Hepatocyte (in vitro differentiated cells): ENCODE data around the gene BRPF3. TPM values are rescaled to one million over a fixed set of nuclear protein-coding genes. Genes with fewer than 3 reads are reported as not detected.

ENCODE experiments used
- DNase-seq: peaks from one replicate; pipeline ENCODE4 v3.0.0-alpha.2; 2016; ENCODE audit warnings: low spot score
- H2AFZ ChIP-seq: fragments of 200-600 bp; sonication (generic); 2 replicates; pipeline ENCODE4 v1.6.0; 2016; ENCODE audit warnings: antibody characterized with exemption, mild to moderate bottlenecking
- H3K27ac ChIP-seq: fragments of 200-600 bp; sonication (generic); 2 replicates; pipeline ENCODE4 v1.5.1; 2016; ENCODE audit warnings: mild to moderate bottlenecking
- H3K27me3 ChIP-seq: fragments of 200-600 bp; sonication (generic); 2 replicates; pipeline ENCODE4 v1.6.1; 2016
- H3K36me3 ChIP-seq: fragments of 200-600 bp; sonication (generic); replicated peaks from 2 replicates; pipeline ENCODE4 v1.5.1; 2016; ENCODE audit warnings: low read depth; ENCODE audit not compliant: insufficient read depth
- H3K4me1 ChIP-seq: fragments of 200-600 bp; sonication (generic); 2 replicates; pipeline ENCODE4 v1.5.1; 2016; ENCODE audit warnings: mild to moderate bottlenecking, moderate library complexity; ENCODE audit not compliant: insufficient read depth
- H3K4me2 ChIP-seq: fragments of 200-600 bp; sonication (generic); 2 replicates; pipeline ENCODE4 v1.6.0; 2016
- H3K4me3 ChIP-seq: fragments of 200-600 bp; sonication (generic); 2 replicates; pipeline ENCODE4 v1.5.1; 2016; ENCODE audit warnings: mild to moderate bottlenecking
- H3K79me2 ChIP-seq: fragments of 200-600 bp; sonication (generic); 2 replicates; pipeline ENCODE4 v1.6.0; 2017; ENCODE audit warnings: mild to moderate bottlenecking
- H3K9me2 ChIP-seq: fragments of 200-600 bp; sonication (generic); replicated peaks from 2 replicates; pipeline ENCODE4 v1.6.0; 2017; ENCODE audit warnings: mild to moderate bottlenecking; ENCODE audit not compliant: insufficient read depth
- H3K9me3 ChIP-seq: fragments of 200-600 bp; sonication (generic); 2 replicates; pipeline ENCODE4 v1.5.1; 2016; ENCODE audit warnings: low read depth, mild to moderate bottlenecking
- H4K20me1 ChIP-seq: fragments of 200-600 bp; sonication (generic); 2 replicates; pipeline ENCODE4 v1.6.0; 2016; ENCODE audit warnings: mild to moderate bottlenecking; ENCODE audit not compliant: insufficient read depth, poor library complexity, severe bottlenecking
- EZH2 ChIP-seq: fragments of 200-600 bp; sonication (generic); IDR thresholded peaks from 2 replicates; pipeline ENCODE4 v1.6.1; 2016; ENCODE audit warnings: antibody characterized with exemption, mild to moderate bottlenecking, borderline replicate concordance
- EZH2phosphoT487 ChIP-seq: fragments of 200-600 bp; sonication (generic); IDR thresholded peaks from one replicate; pipeline ENCODE4 v1.6.1; 2018; ENCODE audit warnings: antibody characterized with exemption, mild to moderate bottlenecking, low read depth, moderate library complexity; ENCODE audit not compliant: unreplicated experiment, severe bottlenecking
- WGBS: methylation state at CpG from one replicate; pipeline ENCODE4 v1.1.6; 2016; ENCODE audit warnings: low lambda C conversion rate; ENCODE audit errors: missing lambda C conversion rate; 5-methylcytosine and 5-hydroxymethylcytosine counted together
- polyA plus RNA-seq: library from polyadenylated mRNA; unstranded; fragments of >200 nt; fragmentation: Nextera tagmentation; extraction: Ambion mirVana; gene quantifications from 2 replicates; pipeline ENCODE4 v1.2.1, GENCODE V29; 2016
- total RNA-seq: library from RNA; depleted of rRNA; stranded (reverse); fragments of >200 nt; gene quantifications from 2 replicates; pipeline ENCODE4 v1.2.3, GENCODE V29; 2014
- TF ChIP-seq, protein P1 (sequence below): fragments of 200-600 bp; sonication (generic); IDR thresholded peaks from 2 replicates; pipeline ENCODE4 v1.5.1; 2016; ENCODE audit warnings: antibody characterized with exemption, mild to moderate bottlenecking; ENCODE audit not compliant: poor library complexity

BRPF3 gene
- total and polyA plus RNA-seq, 2 experiments from 2014 or later = 25.5 to 31.4 TPM

GRCh38 chr6:36180126-36180525 lies 16.4 kb upstream of the BRPF3 start:
- H3K4me3 ChIP-seq = no peak overlapping the region
- no peaks in the 10 kb centered on the region for H3K4me1 ChIP-seq
- H3K27ac ChIP-seq = no peak overlapping the region
- 100% methylated on average over 1 of the region's 1 CpG for WGBS
- TF ChIP-seq, protein P1, sequence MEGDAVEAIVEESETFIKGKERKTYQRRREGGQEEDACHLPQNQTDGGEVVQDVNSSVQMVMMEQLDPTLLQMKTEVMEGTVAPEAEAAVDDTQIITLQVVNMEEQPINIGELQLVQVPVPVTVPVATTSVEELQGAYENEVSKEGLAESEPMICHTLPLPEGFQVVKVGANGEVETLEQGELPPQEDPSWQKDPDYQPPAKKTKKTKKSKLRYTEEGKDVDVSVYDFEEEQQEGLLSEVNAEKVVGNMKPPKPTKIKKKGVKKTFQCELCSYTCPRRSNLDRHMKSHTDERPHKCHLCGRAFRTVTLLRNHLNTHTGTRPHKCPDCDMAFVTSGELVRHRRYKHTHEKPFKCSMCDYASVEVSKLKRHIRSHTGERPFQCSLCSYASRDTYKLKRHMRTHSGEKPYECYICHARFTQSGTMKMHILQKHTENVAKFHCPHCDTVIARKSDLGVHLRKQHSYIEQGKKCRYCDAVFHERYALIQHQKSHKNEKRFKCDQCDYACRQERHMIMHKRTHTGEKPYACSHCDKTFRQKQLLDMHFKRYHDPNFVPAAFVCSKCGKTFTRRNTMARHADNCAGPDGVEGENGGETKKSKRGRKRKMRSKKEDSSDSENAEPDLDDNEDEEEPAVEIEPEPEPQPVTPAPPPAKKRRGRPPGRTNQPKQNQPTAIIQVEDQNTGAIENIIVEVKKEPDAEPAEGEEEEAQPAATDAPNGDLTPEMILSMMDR = no peak
- TF ChIP-seq EZH2 = no peak
- TF ChIP-seq EZH2phosphoT487 = no peak
- no peak overlapping the region for H3K4me2 ChIP-seq
- H3K9me3 ChIP-seq = no peaks in the 10 kb centered on the region
- H3K36me3 ChIP-seq = no peaks in the 10 kb centered on the region
- no peaks in the 10 kb centered on the region for H3K9me2 ChIP-seq
- H3K79me2 ChIP-seq = no peaks in the 10 kb centered on the region
- H4K20me1 ChIP-seq = no peaks in the 10 kb centered on the region
- no peak overlapping the region for H2AFZ ChIP-seq
- no peaks in the 10 kb centered on the region for H3K27me3 ChIP-seq
- no peak for DNase-seq

- H3K4me3 ChIP-seq = no peak overlapping the region
- no peaks in the 10 kb centered on the region for H3K9me2 ChIP-seq
- H3K36me3 ChIP-seq = no peaks in the 10 kb centered on the region
- no peaks in the 10 kb centered on the region for H4K20me1 ChIP-seq
- TF ChIP-seq EZH2 = no peak
- no peak for TF ChIP-seq EZH2phosphoT487
- TF ChIP-seq, protein P1 = no peak
- H3K9me3 ChIP-seq = no peaks in the 10 kb centered on the region
- H3K4me2 ChIP-seq = no peak overlapping the region
- no peaks in the 10 kb centered on the region for H3K79me2 ChIP-seq
- H2AFZ ChIP-seq = no peak overlapping the region
- DNase-seq = no peak
- H3K27ac ChIP-seq = no peak overlapping the region
- no peaks in the 10 kb centered on the region for H3K4me1 ChIP-seq
- H3K27me3 ChIP-seq = no peaks in the 10 kb centered on the region
Observed at GRCh38 chr6:36184311-36184710, 12.2 kb upstream of the BRPF3 start.

DNA sequence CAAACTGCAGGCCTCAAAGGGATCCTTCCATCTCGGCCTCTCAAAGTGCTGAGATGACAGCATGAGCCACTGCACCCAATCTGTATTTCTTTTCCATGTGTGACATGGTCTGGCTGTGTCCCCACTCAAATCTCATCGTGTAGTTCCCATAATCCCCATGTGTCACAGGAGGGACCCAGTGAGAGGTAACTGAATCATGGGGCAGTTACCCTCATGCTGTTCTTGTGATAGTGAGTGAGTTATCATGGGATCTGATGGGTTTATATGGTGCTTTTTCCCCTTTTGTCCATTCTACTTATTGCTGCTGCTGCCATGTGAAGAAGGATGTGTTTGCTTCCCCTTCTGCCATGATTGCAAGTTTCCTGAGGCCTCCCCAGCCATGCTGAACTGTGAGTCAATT lies 10.3 kb upstream of the BRPF3 start:
- no peak for DNase-seq
- TF ChIP-seq, protein P1 = no peak
- TF ChIP-seq EZH2phosphoT487 (no peak), EZH2 (no peak)
- no peaks in the 10 kb centered on the region for H3K9me3 ChIP-seq
- WGBS = 93% methylated on average over 2 of the region's 2 CpGs
- H3K27me3 ChIP-seq = no peaks in the 10 kb centered on the region
- H3K4me2 ChIP-seq = no peak overlapping the region
- H2AFZ ChIP-seq = no peak overlapping the region
- no peak overlapping the region for H3K27ac ChIP-seq
- no peaks in the 10 kb centered on the region for H3K36me3 ChIP-seq
- H3K4me1 ChIP-seq = no peaks in the 10 kb centered on the region
- H3K4me3 ChIP-seq = no peak overlapping the region
- no peaks in the 10 kb centered on the region for H3K9me2 ChIP-seq
- H3K79me2 ChIP-seq = no peaks in the 10 kb centered on the region
- no peaks in the 10 kb centered on the region for H4K20me1 ChIP-seq

DNA sequence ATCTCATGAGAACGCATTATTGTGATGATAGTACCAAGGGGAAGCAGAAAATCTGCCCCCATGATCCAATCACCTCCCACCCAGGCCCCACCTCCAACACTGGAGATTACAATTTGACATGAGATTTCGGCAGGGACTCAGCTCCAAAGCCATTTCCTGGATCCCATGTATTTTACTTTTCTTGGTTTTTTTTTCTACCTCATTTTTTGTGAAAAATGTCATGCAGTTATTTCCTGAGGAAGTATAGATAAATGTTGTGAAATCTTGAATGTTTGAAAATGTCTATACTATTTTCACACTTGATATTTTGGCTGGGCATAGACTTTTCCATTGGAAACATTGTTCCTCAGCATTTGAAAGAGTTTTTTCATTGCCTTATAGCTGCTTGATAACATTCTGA lies 9.1 kb upstream of the BRPF3 start:
- H3K9me3 ChIP-seq = no peaks in the 10 kb centered on the region
- H3K4me2 ChIP-seq = no peak overlapping the region
- no peaks in the 10 kb centered on the region for H3K9me2 ChIP-seq
- H2AFZ ChIP-seq = no peak overlapping the region
- H3K27me3 ChIP-seq = no peaks in the 10 kb centered on the region
- H3K4me3 ChIP-seq = no peak overlapping the region
- TF ChIP-seq EZH2phosphoT487 (no peak), EZH2 (no peak)
- TF ChIP-seq, protein P1 = no peak
- WGBS = 90% methylated on average over 2 of the region's 2 CpGs
- H4K20me1 ChIP-seq = no peaks in the 10 kb centered on the region
- no peak for DNase-seq
- no peak overlapping the region for H3K27ac ChIP-seq
- no peaks in the 10 kb centered on the region for H3K79me2 ChIP-seq
- H3K36me3 ChIP-seq = no peaks in the 10 kb centered on the region
- no peaks in the 10 kb centered on the region for H3K4me1 ChIP-seq
